Fibroblast of peridontal ligament (primary cell): ENCODE results near the gene ASB15.

ENCODE experiments used
- DNase-seq: peaks from one replicate; pipeline ENCODE4 v3.0.0-alpha.2; 2010; ENCODE audit errors: extremely low read depth

The ASB15 gene

DNA sequence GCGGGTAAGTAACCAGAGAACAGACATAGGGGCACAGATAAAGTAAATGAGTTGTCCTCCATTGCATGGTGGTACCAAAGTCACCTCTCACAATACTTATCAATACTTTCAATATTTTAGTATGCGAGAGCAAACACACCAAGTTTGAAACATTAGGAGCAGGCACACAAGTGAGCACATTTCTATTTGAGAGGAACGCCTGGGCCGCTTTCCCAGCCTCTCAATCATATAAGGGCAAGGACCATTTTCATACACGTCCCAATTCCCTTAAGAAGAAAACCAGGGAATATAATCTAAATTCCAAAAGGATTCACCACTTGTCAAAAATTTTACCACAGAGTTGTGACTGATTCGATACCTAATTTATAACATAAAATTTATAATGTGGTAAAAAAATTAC is 61.6 kb downstream of the ASB15 start:
- DNase-seq, result no peak

DNA sequence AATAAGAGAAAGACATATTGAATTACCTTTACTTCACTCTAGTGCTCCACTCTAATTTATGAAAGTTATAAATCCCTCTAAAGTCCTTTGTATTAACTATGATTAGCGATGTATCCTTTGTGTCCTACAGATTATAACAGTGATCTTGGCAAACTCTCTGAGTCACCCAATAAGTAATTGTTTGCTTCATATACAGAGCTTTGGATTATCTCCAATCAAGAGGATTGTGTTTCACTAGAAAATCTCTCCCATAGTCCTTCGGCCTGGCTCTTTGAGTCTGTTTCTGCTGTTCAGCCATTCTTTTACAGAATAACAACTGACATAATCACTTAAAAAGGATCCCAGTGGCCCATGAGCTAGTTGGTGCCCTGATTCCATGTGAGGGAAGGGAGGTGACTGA is 63.5 kb downstream of the ASB15 start:
- DNase-seq, result peak; percentile 8

DNA sequence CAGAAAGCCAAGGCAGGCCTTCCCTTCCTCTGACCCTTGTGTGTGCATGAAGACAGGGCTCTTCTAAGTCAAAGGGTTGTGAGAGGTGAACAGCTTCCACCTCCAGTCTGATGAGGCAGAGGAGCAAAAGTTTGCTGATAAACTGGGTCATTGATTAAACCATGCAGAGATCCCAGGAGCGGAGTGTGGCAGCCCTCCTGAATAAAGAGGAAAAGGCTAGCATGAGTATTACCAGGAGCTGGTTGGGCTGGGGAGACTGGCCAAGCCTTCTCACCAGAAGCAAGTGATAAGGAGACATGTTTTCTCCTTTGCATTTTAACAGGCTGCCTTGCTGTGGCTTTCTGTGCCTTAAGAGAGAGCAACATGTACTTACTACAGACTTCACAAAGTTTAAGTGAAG is 64.3 kb downstream of the ASB15 start:
- DNase-seq, result no peak

DNA sequence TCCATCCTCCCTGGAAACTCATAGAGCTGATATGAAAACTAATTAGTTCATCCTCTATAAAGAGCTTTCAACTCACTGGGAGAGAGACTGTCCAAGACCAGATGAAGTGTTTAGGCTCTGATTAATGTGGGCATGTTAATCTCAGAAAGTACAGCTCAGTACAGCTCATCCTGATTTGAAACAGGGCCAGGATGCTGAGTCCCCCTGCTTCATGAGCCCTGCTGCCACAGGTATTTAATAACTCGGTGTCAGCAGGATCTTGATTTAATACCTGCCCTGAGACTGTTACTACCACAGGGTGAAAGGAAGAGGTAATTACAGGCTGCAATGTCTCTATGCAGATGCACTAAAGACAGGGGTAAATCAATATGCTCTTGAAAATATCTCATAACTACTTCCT is 64.9 kb downstream of the ASB15 start:
- no peak for DNase-seq

DNA sequence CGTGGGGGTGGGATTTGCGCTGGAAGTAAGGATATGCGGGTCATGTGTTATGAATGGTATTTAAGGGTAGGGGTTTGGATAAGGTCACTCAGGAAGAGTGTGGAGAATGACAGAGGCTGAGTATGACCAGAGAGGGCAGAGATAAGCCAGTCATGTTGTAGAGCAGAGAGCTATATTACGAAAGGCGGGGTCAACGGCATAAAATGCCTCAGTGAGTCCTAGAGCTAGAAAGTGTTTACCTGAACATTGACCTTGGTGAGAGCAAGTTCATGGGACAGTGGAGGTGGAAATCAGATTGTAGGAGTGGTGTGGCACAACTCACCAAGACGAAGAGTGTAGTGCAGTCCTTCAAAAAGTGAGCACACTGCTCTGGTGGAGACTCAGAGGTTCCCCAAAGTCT is 67.9 kb downstream of the ASB15 start:
- no peak for DNase-seq

DNA sequence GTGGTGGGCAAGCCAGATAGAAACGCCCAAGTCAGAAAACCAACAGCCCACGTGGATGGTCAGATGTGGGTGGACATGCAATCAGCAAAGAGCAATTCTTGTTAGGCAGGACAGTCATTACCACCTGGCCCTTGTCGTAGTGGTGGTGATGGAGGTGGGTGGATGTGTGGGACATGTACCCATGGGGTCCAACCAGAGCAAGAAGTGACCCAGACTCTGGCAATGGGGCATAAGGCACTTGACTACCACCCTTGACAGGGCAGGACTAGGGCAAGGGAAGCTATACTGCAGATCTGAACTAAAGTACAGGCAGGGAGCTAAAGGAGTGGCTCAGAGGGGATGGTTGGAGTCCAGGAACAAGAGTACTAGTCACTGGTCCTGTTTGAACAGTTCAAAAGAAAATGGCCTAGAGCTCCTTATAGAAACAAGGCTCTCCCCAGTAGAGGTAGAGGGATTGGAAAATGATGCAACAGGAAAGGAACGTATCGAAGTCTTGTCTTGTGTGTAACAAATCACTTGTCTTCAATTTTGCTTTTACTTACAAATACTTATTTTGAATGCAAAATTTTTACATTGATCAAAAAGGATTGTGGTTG is 71.6 kb downstream of the ASB15 start:
- DNase-seq, result no peak

DNA sequence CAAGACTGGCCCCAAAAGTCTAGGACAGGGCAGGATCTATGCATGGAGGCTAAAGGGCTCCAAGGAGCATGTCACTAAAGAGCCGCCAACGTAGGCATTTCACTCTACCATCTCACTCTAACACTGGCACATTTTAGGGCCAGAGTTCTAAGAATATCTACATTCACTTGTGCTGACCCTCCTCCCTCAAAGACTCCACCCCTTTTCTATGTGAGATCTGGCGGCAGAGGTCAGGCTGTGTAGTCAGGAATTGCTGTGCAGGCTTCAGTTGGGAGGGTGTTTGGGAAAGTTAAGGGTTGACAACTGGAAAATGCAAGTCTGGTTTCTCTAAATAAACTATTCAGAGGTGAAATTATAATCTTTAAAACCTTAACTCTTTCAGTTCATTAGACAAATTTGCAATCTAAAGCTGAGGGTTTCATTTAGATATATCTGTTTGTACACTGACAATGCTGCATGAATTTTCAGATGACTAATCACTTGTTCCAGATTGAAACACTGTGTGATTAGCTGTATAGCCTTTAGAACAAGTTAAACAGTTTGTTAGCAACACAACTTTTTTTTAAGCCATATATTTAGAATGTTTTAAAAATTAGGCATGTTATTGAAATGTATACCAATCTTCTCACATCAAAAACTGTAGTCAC is 72.3 kb downstream of the ASB15 start:
- DNase-seq, result peak; percentile 8

DNA sequence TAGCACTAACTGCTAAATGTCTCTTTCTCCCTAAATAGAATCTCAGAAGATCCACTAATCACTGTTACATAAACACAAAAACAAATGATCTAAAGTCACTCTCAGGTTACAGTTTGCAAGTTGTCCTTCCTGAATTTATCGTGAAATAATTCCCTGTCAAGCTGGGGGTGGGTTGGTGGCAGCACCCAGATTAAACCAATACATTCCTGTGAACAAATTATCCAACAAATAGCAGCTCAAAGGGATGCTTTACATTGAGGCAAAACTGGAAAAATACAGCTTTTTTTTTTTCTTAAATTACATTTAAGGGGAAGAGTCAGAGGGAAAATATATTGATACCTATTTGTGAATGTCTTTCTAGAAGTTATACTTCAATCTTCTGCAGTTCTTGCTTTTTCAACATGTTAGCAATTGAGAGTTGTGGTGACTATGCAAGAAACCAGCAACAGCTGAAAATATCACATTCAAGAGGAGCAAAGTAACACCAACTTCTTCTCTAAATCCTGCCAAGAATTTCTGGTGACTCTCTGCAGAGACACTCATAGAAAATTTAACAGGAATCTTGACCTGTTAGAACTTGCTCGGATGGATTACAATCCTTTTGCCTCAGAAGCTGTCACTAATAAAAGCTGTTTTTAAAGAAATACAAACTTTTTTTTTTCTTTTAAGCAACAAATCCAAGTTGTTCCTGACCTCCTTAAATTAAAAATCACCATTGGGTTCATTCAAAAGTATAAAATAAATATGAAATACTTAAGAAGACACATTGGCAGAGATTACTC is 73.0 kb downstream of the ASB15 start:
- DNase-seq, result peak; percentile 58

DNA sequence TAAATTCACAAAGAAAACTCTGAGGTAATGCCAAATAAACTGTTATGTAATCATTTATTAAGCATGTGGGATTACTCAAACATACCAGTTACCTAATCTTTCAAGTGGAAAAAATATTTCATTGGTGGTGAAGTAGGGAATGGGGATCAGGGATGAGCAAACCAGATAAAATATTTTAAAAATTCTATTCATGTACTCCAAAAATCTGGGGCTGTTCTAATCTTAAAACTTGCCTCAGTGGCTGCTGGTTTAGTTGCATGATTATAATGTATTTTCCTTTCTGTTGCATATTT is 73.5 kb downstream of the ASB15 start:
- DNase-seq, result peak; percentile 36

DNA sequence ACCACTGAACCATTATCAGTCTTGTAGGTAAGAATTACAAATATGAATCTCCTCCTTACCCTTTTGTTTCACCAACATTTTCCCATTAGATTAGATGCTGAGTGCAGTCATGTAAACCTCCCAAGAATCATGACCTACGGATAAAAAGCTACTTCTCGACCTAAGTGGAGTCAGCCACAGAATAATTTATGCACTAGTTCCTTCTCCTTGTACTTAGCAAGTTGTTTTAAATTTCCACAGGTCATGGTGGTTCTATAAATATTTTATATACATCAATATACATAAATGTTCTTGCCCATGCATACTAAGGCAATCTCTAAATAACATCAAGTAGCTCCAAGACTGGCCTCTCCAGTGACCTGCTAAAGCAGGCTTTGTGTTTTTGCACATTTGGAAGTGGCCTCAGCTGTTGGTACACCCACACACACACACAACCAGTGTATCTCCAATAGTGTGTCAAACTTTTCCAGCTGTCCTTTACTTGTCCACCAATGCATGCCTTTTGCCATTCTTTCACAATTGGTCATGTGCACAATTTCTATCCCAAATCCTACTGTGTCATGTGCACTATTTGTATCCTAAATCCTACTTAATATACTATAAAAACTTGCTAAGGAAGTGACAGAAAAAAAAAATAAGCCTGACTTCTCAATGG is 75.6 kb downstream of the ASB15 start:
- DNase-seq, result no peak

DNA sequence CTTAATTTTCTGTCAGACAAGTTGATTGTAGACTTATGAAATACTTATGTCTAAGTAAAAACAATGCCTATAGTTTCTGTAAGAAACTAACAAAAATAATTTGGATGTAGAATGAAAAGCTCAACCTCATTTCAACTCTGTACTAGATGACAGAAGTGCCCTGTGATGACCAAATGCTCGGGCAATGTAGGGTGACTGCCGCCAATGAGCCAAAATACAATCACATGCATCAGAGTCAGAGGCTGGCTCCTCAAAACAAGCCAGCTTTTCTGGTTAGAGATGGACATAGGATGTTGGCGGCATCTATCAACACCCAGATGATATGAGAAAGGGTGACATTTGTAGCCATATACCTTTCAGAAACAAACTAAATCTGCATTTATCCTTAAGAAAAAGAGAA is 78.0 kb downstream of the ASB15 start:
- no peak for DNase-seq

DNA sequence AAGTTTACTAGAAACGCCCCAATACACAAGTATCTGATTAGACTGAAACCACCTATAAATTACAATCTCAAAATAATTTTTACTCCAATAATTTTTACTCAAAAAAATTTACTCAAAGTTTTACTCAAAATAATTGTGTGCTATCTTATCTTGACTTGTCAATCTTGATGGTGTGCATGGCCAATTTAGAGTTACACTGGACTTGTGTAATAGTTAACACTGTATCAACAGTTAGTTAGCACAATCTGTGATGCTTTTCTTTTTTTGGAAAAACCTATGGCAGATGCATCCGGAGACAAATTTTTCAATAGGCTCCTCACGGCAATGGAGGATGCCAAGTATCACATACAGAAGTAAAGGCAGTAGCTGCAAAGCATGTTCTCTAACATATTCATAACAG is 79.0 kb downstream of the ASB15 start:
- DNase-seq, result no peak

DNA sequence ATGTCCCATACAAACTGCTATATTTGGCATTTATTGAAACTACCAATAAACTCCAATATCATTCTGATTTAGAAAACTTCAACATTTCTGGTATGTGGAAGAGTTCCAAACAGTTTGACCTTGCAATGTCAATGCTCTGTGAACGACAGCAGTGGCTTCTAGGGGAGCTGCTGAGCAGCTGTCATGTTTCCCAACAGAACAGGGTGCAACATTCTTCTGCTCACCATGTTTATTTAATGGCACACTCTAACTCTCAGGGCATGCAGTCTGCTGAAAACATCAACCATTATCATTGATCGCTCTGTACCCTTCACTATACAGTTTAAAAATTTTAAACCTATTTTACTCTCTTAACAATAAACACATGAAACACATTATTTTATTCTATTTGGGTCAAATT is 79.9 kb downstream of the ASB15 start:
- no peak for DNase-seq

DNA sequence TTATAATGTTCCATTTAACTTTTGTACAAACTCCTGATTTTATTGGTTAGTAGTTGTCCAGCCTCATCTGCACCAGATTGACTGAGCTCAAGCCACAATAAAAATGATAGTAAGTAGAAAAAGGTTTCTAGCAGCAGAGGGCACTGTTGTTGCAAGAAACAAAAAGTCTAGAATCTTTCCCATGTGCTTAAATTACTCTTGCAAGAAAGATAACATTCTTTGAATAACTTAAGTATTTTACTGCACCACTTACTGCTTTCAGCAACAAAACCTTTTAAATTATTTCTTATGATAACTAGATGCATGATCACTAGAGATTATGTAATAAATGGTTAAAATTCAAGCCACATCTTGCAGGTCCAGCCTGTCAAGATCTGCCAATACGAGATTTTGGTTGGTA is 81.1 kb downstream of the ASB15 start:
- peak; percentile 85 for DNase-seq

DNA sequence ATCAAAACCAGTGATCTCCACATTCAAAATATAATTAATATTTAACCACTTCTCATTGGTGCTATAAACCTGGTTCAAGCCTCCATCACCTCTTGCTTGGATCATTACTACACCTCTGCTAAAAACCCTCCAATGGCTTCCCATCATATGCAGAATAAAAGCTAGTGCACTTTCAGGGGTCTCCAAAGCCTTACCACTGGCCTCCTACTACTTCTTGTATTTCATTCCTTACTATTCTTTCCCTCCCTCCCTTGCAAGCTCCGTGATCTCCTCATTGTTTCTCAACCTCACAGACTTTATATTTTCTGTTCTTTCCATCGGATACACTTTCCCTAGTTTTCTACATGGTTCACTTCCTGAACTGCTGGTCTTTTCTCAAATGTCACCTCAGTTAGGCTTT is 85.5 kb downstream of the ASB15 start:
- no peak for DNase-seq

DNA sequence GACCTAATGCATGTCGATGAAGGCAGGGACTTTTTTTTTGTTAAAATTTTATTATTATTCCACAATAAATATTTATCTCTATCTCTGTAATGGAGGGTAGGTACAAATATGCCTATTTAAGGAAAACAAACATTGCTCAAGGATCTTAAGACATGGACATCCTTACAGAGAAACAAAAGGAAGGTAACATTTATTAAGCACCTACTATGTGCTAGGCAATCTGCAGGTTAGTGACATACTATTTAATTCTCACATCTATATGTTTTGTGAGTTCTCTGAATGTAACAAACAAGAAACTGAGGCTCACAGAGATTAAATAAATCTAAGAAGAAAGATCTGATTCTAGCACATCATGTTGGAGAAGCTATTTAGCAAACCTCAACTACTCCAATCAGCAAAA is 86.1 kb downstream of the ASB15 start:
- no peak for DNase-seq
